Stimulated activated CD4-positive, alpha-beta T cell treated with anti-CD3 and anti-CD28 coated beads, Interleukin-12 subunit alpha, Interleukin-12 subunit beta, amount 100 ng/mL, for 4 hours (primary cell): ENCODE data around the gene ZNF778.

ENCODE experiments used
- DNase-seq: peaks from one replicate; pipeline ENCODE4 v3.0.0-alpha.2; 2020

The ZNF778 gene

DNA sequence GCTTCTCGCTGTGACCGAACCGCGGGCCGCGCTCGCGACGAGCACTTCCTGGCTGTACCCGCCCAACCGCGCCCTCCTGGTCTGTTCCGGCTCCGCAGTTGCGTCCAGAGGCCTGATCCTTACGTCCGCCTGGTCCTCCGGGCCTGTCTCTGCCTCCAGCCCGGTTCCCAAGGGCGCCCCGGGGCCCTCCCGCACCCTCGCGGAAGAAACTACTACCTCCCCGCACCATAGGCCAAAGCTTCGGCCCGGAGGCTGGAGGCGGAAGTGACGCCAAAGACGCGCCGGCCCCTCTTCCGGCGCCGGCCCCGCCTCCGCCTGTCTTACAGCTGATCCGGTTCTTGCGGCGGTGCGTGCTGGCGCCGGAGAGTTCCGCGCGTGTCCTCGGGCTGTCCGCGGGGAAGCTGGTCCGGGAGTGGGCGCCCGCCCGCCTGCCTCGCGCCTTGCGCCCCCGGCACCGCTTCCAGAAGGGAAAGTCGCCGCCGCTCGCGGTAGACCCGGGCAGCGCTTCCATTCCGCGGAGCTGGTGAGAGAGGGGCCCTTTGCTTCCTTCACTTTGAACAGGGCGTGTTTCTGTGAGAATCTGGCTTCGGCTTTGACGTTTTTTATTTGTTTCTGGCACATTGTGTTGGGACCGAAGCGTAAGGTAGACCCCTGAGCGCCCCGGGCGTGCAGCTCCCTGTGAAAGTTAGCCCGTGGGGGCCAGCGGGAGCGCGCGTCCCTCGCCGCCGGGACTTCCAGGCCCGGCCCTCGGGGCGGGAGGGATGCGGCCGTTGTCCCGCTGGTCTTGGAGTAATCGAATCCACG is at the start of gene ZNF778:
Gene ZNF778 (plus strand): TSS at position 316 of the 804 bp plus-strand sequence. CDS start 3,425 bp downstream, outside the sequence.
- DNase-seq = peak; percentile 72

DNA sequence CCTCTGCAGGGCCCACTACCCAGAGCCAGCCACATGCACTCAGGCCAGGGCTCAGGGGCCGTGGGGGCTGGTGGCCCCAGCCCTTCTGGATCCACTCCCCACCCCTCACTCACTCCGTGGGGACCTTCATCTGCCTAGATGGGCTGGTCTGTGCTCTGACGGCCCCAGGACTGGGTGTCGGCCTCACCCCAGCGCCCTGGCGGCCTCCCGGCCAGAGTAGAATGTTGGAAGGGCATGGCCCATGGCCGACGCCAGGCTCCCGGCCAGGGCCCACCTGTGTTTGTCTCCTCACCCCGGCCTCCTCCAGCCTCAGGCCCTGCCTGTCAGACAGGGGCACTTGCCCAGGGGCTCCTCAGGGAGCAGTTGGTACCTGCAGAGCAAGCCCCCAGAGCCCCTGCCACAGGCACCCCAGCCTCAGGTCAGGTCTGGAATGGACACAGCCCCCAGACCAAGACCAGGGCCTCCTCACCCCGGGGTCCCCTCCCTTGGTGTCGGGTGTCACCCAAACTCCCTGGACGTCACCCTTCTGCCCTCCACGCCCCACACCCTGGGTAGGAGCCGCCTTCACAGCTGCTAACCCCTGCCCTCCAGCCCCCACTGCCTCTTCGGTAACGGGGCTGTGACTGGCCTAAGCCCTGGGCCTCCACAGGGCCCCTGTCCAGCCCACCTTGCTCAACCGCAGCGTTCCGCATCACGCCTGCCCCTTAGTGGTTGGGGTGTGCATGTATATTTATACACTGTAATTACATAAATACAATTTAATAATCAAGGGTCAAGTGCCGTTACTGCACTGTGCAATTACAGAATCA is 48.9 kb upstream of the ZNF778 start:
- no peak for DNase-seq

DNA sequence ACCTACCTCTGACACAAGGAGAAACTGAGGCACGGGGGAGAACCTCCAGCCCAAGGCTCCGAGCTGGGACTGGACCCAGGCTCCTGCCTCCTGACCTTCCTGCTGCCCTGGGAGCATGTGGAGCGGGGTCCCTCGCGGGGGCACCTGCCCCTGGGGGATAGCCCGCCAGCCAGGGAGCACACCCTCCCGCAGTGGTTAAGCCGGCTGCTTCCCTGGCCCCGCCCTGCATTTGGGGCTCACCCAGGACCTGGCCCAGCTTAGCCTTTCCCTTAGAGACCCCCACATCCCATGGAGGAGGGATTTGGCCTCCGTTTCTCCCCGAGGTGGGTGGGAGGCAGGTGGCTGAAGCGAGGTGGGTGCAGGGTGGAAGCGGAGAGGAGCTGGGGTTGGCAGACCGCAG is 47.7 kb upstream of the ZNF778 start:
- DNase-seq = no peak

DNA sequence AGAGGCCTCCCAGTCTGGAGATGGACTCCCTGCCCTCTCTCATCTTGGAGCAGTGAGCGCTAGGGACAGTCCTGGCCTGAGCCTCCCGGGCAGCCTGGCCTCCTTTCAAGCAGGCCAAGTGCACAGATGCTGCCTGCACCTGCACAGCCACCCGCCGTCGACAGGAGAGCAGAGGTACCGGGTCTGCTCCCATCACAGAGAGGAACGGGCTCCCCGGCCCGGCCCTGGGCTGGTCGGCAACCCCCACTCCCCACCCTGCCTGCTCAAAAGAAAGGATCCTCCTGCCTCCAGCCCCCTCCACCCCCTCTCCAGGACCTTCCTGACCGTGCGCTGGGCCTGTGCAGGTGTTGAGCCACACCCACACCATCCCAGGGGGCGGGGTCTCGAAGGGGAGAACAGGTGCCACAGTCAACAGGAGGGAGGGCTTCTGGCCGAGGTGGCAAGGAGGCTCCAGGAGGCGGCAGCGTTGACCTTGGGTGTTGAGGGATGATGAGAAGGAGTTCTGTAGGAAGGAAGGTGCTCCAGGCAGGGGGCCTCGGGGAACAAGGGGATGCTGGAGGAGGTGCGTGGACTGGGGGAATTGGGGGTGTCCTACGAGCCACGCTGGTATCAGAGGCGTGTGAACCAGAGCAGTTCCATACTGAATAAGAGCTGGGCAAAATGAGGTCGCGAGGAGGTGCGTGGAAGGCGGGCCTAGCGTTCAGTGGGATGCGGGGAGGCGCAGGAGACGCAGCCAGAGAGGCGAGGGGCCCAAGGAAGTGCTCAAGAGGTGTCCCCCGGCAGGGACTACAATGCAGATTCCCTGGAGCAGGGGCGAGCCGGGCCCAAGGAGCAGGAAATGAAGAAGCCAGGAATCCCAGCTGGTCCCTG is 46.9 kb upstream of the ZNF778 start:
- DNase-seq = no peak

DNA sequence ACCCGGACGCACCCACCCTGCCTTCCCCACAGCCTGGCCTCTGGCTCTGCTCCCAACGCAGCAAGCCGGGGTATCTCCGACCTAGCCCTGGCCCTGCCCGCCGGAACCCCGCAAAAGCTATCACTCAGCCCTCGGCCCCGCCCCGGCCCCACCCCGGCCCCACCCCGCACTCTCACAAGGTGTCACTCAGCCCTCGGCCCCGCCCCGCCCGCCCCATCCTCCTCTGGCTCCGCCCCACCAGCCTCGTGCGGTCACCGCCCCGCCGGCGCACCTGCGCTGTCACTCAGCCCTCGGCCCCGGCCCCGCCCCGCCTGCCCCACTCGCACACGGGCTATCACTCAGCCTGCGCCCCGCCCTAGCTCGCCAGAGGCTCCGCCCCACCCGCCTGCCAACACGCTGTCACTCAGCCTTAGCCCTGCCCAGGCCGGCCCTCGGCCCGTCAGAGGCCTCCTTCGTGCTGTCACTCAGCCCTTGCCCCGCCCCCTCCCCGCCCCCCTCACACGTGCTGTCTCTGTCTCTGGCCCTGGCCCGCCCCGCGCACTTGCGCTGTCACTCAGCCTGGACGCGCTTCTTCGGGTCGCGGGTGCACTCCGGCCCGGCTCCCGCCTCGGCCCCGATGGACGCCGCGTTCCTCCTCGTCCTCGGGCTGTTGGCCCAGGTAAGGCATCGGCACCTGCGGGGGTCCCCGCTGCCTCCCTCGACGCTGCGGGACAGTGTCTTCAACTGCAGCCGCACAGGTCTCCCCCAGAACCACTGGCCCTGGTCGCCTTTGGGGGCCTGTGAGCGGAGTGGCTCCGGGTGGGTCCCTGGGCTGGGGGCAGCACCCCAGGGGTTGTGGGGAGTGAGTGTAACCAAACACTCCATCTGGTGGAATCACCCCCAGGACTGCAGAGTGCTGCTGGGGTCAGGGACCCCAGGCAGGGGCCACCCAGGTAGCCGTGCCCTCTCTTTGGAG is 46.0 kb upstream of the ZNF778 start, which contains the start of gene CDH15:
Gene CDH15 (plus strand): TSS at position 533 of the 955 bp plus-strand sequence. CDS start 84 bp downstream, at position 617.
- peak; percentile 96 for DNase-seq

DNA sequence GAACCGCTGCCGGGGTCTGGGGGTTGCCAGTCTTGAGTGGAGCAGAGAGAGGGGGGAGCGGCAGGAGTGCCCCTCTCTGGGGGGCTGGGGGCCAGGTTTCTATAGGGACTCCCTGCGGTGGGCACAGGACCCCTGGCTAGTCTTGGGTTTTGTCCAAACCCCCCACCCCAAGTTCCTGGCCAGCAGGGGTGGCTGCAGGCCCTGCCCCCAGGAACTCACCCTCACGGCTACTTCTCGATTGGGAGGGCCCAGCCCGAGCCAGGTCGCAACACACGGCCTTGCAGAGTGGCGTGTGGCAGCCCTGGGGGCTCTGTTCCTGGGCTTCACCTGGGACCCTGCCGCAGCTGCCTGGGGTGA is 45.4 kb upstream of the ZNF778 start:
- DNase-seq = no peak

DNA sequence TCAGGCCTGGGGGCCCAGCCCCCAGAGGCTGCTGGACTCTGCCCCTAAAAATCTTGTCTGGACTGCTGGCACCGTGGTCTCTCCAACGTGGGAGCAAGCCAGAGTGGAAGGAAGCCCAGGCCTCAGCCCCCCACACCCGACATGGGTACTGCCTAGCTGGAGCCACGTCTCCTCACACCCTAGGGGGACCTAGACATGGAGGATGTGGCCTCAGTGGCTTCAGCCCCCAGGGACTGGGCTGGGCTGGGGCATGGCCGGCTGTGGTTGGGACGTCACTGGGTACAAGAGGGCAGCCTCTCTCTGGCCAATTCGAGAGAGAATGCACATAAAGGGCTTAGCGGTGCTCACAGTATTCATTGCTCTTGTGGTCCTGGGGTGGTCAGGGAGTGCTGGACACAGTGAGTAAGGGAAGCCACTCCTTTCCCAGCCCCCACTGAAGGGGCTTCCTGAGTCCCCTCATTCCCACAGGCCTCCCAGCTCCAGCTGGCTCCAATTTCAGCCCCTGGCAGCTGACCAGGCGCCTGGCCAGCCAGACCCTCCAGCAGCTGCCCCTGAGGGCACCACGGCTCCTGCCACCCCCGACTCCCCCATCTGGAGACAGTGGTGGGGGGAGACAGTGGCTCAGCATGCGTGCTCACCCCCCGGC is 44.9 kb upstream of the ZNF778 start:
- DNase-seq = no peak

DNA sequence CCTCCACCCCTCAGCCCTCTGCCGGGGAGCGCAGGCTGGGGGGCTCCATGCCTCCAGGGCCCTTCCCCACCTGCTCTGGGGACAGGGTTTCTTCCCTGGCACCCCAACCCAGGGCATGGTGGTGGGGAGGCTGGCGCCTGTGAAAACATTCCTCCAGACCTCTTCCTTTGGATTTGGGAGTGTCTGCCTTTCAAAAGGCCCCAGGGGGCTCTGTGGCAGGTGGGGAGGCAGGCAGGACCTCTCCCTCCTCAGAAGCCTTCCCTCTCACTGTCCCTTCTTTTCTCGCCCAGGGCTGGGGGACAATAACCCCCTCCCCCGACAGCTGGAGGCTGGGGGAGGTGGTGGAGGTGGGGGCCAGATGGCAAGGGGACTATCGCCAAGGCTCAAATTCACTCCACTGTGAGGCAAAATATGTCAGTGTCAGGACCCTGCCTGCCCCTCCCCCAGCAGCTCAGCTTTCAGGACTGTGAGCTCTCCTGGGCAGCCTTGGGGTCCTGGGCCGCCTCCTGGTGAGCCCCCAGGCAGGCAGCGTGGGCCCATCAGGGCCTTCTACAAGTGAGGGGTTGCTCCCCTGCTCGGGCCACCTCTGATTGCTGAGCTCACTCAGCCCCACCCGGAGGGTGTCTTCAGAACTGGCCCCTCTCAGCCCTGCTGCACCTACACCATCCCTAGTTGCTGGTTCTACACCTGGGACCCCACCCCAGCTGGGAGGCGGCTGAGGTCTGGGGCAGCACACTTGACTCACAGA is 44.2 kb upstream of the ZNF778 start:
- no peak for DNase-seq

DNA sequence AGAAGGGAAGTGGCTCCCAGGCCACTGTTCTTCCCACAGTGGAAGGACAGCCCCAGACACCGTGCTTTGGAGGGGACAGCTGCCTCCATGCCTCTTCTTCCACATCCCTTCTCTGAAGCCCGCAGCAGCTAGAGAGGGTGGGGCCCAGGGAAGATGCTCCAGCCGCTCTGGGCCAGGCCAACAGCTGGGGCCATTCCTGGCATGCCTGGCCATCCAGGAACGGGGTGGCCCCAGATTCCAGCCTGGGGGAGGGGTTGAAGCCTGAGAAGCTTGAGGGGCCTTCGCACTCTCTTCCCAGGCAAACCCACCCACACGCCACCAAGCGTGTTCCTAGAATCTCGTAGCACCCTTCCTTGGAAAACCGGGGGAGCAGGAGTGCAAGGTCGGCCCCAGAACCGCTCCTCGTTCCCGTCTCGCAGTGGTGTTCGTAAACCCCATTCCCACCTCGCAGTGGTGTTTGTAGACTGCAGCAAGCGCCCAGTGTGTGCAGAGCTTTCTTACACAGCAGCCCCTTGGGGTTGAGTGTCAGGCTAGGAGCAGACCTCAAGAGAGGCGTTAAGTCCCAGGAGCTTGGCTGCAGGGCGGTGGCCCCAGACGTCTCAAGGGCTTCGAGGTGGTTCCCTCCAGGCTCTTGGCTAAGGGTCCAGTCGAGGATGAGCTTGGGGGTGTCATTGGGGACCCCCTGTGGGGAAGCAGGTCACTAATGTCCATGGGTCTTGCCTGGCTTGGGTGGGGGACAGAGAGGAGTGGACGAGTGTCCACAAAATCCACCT is 43.3 kb upstream of the ZNF778 start:
- no peak for DNase-seq

DNA sequence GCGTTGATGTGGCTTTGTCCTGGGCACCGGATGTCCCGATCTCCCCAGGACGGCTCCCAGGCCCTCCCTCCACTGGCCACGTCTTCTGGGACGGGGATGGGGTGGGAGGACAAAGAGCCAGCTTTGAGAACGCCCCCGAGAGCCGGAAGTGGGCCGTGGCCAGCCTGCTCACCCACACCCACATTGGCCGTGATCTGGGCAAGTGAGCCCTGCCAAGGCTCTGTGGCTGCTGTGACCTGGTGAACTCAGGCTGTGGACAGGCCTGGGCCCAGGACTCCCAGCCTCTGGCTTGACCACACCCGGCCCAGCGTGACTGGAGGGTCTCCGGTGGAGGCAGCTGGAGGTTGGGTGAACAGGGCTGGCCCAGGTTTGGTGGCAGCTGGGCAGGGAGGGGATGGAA is 42.6 kb upstream of the ZNF778 start:
- no peak for DNase-seq

DNA sequence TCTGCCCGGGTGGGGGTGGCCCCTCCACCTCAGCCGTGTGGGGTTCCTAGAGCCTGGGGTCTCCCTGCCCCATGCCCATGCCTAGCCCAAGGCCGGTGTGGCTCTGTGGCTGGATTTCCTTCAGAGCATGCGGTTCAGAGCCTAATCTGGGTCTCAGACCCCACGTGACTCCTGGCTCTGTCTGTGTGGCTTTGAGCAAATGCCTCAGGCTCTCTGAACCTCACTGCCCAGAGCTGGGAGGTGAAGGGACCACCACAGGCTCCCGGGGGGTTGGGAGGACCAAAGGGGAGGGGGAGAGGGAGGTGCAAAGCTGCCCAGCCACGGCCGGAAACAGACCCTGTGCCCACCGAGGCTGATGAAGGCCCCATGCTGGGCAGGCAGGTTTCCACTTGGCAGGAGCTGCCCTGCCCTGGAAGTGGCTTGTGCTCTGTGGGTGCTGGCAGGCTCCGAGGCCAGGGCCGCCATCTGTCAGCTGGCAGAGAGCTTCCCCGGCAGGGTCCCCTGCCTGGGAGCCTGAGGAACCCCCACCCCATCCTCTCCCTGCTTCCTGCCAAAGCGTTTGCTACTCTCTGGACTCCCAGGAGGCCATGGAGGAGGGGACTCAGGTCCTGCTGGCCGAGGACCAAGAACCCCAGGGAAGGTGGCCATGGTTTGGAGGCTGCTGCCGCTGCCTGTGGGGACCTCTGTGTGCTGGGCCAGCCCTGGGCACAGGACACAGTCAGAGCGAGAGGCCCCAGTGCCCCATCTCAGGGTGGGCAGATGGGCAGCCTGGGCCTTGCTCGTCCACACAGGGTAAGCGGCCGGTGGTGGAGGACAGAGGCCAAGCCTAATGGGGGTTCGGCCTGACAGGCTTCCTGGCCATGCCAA is 42.0 kb upstream of the ZNF778 start:
- DNase-seq = no peak

DNA sequence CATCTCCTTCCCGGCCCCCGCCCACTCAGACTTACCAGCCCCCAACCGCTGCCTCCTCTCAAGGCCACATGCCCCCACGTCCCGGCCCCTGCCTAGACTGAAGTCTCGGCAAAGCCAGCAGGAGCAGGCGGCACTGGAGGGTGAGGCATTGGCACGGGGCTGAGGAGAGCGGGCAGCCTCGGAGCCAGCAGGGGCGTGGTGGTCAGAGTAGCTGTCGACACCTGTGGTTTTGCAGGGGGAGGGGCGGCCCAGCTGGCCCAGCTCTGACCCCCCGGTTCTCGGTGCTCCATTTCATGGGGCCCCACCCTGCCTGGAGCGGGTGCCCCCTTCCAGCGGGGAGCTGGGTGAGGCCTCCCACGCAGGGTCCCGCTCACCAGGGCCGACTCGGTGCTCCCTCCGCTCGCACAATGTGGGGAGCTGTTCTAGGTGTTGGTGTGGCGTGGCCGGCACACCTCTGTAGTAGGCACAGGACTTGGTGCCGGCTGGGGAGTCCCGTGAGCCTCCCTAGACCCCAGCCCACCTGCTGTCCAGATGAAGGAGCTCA is 41.3 kb upstream of the ZNF778 start:
- DNase-seq = no peak

DNA sequence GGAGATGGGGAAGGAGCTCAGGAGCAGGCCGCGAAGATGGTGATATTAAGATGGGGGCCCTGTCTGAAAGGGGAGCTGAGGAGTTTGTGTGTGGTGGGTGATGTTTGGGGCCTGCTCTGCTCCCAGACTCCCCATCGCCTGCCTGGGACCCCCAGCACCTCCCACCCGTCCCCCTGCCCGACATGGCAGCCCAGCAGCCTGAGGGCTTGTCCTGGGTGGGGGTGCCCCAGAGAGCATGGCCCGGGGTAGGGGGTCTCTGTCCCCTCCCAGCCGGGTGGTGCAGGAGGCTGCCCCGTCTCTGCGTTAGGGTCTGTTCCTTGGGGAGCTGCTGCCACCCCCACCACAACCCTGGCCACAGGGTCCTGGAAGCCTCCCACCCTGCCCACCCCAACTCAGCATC is 40.8 kb upstream of the ZNF778 start:
- no peak for DNase-seq

DNA sequence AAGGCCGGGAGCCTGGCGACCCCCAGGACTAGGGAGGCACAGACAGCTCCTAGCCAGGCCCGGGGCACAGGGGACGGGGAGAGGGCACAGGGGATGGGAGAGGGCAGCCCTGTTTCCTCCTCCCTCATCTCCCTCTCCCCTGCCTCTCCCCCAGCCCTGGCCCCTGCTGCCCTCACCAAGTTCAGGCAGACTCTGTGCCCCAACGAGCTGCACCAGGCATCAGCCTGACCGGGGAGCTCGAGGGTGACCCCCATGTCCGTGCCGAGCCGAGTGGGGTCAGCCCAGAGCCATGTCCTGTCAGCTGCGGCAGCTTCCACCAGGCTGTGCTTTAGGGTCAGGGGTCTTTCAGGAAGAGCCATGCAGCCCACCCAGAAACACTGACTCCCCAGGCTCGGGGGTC is 40.0 kb upstream of the ZNF778 start:
- DNase-seq = no peak

DNA sequence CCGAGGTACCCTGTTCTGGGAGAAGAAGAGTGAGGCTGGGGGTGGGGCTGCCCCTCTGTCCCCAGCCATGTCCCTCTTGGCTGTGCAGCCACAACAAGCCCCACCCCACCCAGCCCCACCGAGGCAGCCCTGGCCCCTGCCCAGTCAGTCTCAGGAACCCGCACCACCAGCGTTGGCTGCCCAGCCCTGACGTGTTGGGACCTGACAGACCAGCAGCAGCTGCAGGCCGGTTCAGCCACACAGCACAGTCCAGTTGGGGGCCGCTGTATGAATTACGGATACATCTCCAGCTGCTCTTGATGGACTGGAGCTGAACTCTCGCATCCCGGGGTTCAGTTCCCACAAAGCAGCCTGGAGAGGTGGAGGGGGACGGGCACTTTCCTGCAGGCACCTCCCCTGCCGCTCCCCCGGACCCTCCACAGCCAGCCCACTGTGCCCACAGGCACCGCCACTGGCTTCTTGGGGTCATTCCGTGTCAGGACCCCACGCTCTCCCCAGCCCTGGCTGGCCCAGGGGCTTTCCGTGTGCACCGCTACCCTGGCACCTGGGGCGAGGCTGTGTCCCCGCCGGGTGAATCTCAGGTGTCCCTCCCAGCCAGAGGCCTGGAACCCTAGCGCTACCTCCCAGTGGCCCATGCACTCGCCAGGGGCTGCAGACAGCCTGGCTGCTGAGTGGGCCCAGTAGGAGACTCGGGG is 38.9 kb upstream of the ZNF778 start:
- no peak for DNase-seq

DNA sequence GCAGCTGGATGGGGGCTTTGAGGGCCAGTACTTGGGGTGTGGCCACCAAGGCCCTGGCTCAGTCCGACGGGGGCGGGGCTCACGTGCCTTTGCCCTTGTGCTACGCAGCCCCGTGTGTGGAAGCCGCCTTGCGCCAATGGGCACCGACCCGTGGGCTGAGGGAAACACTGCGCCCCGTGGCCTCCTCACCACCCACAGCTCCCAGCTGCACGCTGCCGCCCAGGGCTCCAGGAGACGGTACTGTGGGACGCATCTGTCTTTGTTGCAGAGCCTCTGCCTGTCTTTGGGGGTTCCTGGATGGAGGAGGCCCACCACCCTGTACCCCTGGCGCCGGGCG is 38.4 kb upstream of the ZNF778 start:
- no peak for DNase-seq

DNA sequence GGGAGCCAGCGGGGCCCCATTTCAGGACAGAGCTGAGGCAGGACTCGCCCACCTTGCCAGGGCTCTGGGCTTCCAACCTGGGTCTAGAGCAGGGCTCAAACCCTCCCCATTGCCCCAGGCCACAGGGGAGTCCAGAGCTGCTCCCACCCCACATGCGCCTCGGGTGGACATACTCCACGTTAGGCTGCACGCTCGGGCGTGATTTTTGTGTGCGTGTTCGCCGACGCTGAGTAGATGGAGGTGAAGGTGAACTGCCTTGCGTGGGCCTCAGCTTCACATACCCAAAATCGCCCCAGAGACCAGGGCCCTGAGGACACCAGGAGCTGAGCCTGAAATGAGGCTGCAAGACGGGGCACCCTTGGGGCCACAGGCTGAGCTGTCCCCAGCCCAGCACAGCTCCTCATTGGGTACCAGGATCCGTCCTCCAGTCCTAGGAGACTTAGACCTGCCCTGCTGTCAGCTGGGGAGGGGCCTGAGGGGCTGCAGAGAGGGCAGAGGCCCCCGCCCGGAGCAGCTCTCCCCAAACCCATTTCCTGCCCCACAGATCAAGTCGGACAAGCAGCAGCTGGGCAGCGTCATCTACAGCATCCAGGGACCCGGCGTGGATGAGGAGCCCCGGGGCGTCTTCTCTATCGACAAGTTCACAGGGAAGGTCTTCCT is 37.7 kb upstream of the ZNF778 start:
- no peak for DNase-seq
